Measurements from ENCODE around the gene ALDH8A1. TPM values are rescaled to one million over a fixed set of nuclear protein-coding genes. Genes with fewer than 3 reads are reported as not detected.

Gene ALDH8A1
- polyA plus RNA-seq, 1 donor (not counting 4 experiments of a cell fraction or from before 2014, with no cell fraction given), result 0.66 TPM

GRCh38 chr6:134994431-134994830, 44.5 kb upstream of the ALDH8A1 start:
- H3K4me1 ChIP-seq (ENCODE audit: control insufficient read depth, extremely low read depth, insufficient read depth, low read length), result no peaks in the 10 kb centered on the region
- no peaks in the 10 kb centered on the region for H4K20me1 ChIP-seq (ENCODE audit: control insufficient read depth, extremely low read depth, insufficient read depth, low read length)
- no peaks in the 10 kb centered on the region for H3K9me3 ChIP-seq (ENCODE audit: control insufficient read depth, low read depth, low read length)
- H3K36me3 ChIP-seq (ENCODE audit: control insufficient read depth in 2 of 2, extremely low read depth in 1 of 2, insufficient read depth in 2 of 2, low read length in 2 of 2), result peaks cover 5 to 9% of the 10 kb centered on the region in 2 experiments
- TF ChIP-seq EZH2 (IDR thresholded peaks at IDR 0.05; ENCODE audit: low read length), result no peak
- TF ChIP-seq, protein P1, sequence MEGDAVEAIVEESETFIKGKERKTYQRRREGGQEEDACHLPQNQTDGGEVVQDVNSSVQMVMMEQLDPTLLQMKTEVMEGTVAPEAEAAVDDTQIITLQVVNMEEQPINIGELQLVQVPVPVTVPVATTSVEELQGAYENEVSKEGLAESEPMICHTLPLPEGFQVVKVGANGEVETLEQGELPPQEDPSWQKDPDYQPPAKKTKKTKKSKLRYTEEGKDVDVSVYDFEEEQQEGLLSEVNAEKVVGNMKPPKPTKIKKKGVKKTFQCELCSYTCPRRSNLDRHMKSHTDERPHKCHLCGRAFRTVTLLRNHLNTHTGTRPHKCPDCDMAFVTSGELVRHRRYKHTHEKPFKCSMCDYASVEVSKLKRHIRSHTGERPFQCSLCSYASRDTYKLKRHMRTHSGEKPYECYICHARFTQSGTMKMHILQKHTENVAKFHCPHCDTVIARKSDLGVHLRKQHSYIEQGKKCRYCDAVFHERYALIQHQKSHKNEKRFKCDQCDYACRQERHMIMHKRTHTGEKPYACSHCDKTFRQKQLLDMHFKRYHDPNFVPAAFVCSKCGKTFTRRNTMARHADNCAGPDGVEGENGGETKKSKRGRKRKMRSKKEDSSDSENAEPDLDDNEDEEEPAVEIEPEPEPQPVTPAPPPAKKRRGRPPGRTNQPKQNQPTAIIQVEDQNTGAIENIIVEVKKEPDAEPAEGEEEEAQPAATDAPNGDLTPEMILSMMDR (optimal IDR thresholded peaks at IDR 0.05 in 1 of 3, IDR thresholded peaks at IDR 0.05 in 1 of 3, conservative IDR thresholded peaks at IDR 0.05 in 1 of 3; ENCODE audit: extremely low read depth in 1 of 3, insufficient read depth in 2 of 3, low read length in 3 of 3), result no peak
- H3K27ac ChIP-seq (ENCODE audit: control insufficient read depth, insufficient read depth, low read length), result no peak overlapping the region
- no peak overlapping the region for H3K9ac ChIP-seq (ENCODE audit: control insufficient read depth, extremely low read depth, insufficient read depth, low read length)
- H3K4me2 ChIP-seq (ENCODE audit: control insufficient read depth, extremely low read depth, insufficient read depth, low read depth, low read length), result no peak overlapping the region
- H2AFZ ChIP-seq (ENCODE audit: control insufficient read depth, low read length), result no peak overlapping the region
- no peaks in the 10 kb centered on the region for H3K27me3 ChIP-seq (ENCODE audit: control insufficient read depth, extremely low read depth, insufficient read depth, low read length)
- FAIRE-seq, result no peak
- H3K4me3 ChIP-seq (ENCODE audit: control insufficient read depth in 2 of 3, extremely low read depth in 1 of 3, insufficient read depth in 2 of 3, low read depth in 1 of 3, low read length in 3 of 3), result no peak overlapping the region
- dilution Hi-C loops (cut with MboI; ENCODE audit: extremely low pct_ligation_motif_present, low sequenced_read_pairs), result no loop called here
- H3K79me2 ChIP-seq (ENCODE audit: control insufficient read depth, insufficient read depth, low read length), result no peaks in the 10 kb centered on the region
- H3K9me1 ChIP-seq (ENCODE audit: control insufficient read depth, extremely low read depth, insufficient read depth, low read length), result no peaks in the 10 kb centered on the region
- no peak for DNase-seq (ENCODE audit: low read depth, low spot score)

- Histone ChIP-seq H2AFZ (ENCODE audit: control insufficient read depth, low read length) (no peak overlapping the region), H3K9me1 (ENCODE audit: control insufficient read depth, extremely low read depth, insufficient read depth, low read length) (no peaks in the 10 kb centered on the region), H3K27ac (ENCODE audit: control insufficient read depth, insufficient read depth, low read length) (no peak overlapping the region), H3K9ac (ENCODE audit: control insufficient read depth, extremely low read depth, insufficient read depth, low read length) (no peak overlapping the region), H3K4me2 (ENCODE audit: control insufficient read depth, extremely low read depth, insufficient read depth, low read depth, low read length) (no peak overlapping the region), H3K9me3 (ENCODE audit: control insufficient read depth, low read depth, low read length) (no peaks in the 10 kb centered on the region), H3K36me3 (ENCODE audit: control insufficient read depth in 2 of 2, extremely low read depth in 1 of 2, insufficient read depth in 2 of 2, low read length in 2 of 2) (peaks cover 5 to 10% of the 10 kb centered on the region in 2 experiments), H3K27me3 (ENCODE audit: control insufficient read depth, extremely low read depth, insufficient read depth, low read length) (no peaks in the 10 kb centered on the region), H3K4me3 (ENCODE audit: control insufficient read depth in 2 of 3, extremely low read depth in 1 of 3, insufficient read depth in 2 of 3, low read depth in 1 of 3, low read length in 3 of 3) (no peak overlapping the region), H3K79me2 (ENCODE audit: control insufficient read depth, insufficient read depth, low read length) (no peaks in the 10 kb centered on the region), H4K20me1 (ENCODE audit: control insufficient read depth, extremely low read depth, insufficient read depth, low read length) (no peaks in the 10 kb centered on the region), H3K4me1 (ENCODE audit: control insufficient read depth, extremely low read depth, insufficient read depth, low read length) (no peaks in the 10 kb centered on the region)
- FAIRE-seq (no peak), DNase-seq (ENCODE audit: low read depth, low spot score) (no peak)
- dilution Hi-C loops (cut with MboI; ENCODE audit: extremely low pct_ligation_motif_present, low sequenced_read_pairs), result no loop called here
- TF ChIP-seq, protein P1 (optimal IDR thresholded peaks at IDR 0.05 in 1 of 3, IDR thresholded peaks at IDR 0.05 in 1 of 3, conservative IDR thresholded peaks at IDR 0.05 in 1 of 3; ENCODE audit: extremely low read depth in 1 of 3, insufficient read depth in 2 of 3, low read length in 3 of 3), result no peak
- no peak for TF ChIP-seq EZH2 (IDR thresholded peaks at IDR 0.05; ENCODE audit: low read length)
Observed at GRCh38 chr6:134992155-134992554, 42.3 kb upstream of the ALDH8A1 start.

All from keratinocyte (primary cell).